ENCODE results near the gene SPTBN1.

The SPTBN1 gene

GRCh38 chr2:54667726-54668650 lies 211.9 kb downstream of the SPTBN1 start:
- H4K20me1 ChIP-seq (ENCODE audit: insufficient read depth, low read length, poor library complexity, severe bottlenecking) = no peaks in the 10 kb centered on the region
- no peaks in the 10 kb centered on the region for H3K9me2 ChIP-seq (replicated peaks; ENCODE audit: low read depth, low read length)
- no peaks in the 10 kb centered on the region for H3K79me2 ChIP-seq (ENCODE audit: insufficient read depth, low read length)
- peaks cover 76% of the 10 kb centered on the region for H3K36me3 ChIP-seq (ENCODE audit: insufficient read depth, low read length)
- no peaks in the 10 kb centered on the region for H3K9me3 ChIP-seq (ENCODE audit: insufficient read depth, low read depth, low read length)
- no peak overlapping the region for H3K4me3 ChIP-seq (ENCODE audit: low read length, poor library complexity, severe bottlenecking)
- TF ChIP-seq EZH2phosphoT487 (IDR thresholded peaks at IDR 0.05; ENCODE audit: borderline replicate concordance) (no peak), CTCF (conservative IDR thresholded peaks at IDR 0.05; ENCODE audit: low read length) (no peak)
- H3K4me1 ChIP-seq (ENCODE audit: insufficient read depth, low read length, poor library complexity, severe bottlenecking) = no peaks in the 10 kb centered on the region
- no peak overlapping the region for H3K9ac ChIP-seq (ENCODE audit: low read depth, low read length, poor library complexity, severe bottlenecking)
- H2AFZ ChIP-seq (ENCODE audit: low read length) = no peak overlapping the region
- H3K27me3 ChIP-seq (ENCODE audit: insufficient read depth, low read length, poor library complexity, severe bottlenecking) = no peaks in the 10 kb centered on the region
- no peaks in the 10 kb centered on the region for H3F3A ChIP-seq (ENCODE audit: low read depth)
- no peak overlapping the region for H3K4me2 ChIP-seq (ENCODE audit: low read depth, low read length, poor library complexity, severe bottlenecking)

- H3K4me1 ChIP-seq (ENCODE audit: insufficient read depth, low read length, poor library complexity, severe bottlenecking) = no peaks in the 10 kb centered on the region
These were observed 212.6 kb downstream of the SPTBN1 start for GRCh38 chr2:54668711-54669110.

GRCh38 chr2:54669677-54670484 lies 213.8 kb downstream of the SPTBN1 start:
- Histone ChIP-seq H3K4me3 (ENCODE audit: low read length, poor library complexity, severe bottlenecking) (no peak overlapping the region), H3K9me2 (replicated peaks; ENCODE audit: low read depth, low read length) (no peaks in the 10 kb centered on the region), H4K20me1 (ENCODE audit: insufficient read depth, low read length, poor library complexity, severe bottlenecking) (no peaks in the 10 kb centered on the region), H3K36me3 (ENCODE audit: insufficient read depth, low read length) (peaks cover 57% of the 10 kb centered on the region), H3K9ac (ENCODE audit: low read depth, low read length, poor library complexity, severe bottlenecking) (no peak overlapping the region), H3K79me2 (ENCODE audit: insufficient read depth, low read length) (no peaks in the 10 kb centered on the region), H3K9me3 (ENCODE audit: insufficient read depth, low read depth, low read length) (no peaks in the 10 kb centered on the region), H3K4me1 (ENCODE audit: insufficient read depth, low read length, poor library complexity, severe bottlenecking) (no peaks in the 10 kb centered on the region), H3F3A (ENCODE audit: low read depth) (no peaks in the 10 kb centered on the region), H2AFZ (ENCODE audit: low read length) (no peak overlapping the region), H3K27me3 (ENCODE audit: insufficient read depth, low read length, poor library complexity, severe bottlenecking) (no peaks in the 10 kb centered on the region), H3K4me2 (ENCODE audit: low read depth, low read length, poor library complexity, severe bottlenecking) (no peak overlapping the region)
- TF ChIP-seq CTCF (conservative IDR thresholded peaks at IDR 0.05; ENCODE audit: low read length) = no peak
- TF ChIP-seq EZH2phosphoT487 (IDR thresholded peaks at IDR 0.05; ENCODE audit: borderline replicate concordance) = no peak

More at GRCh38 chr2:54668711-54669110, 212.6 kb downstream of the SPTBN1 start:
- no peak overlapping the region for H3K9ac ChIP-seq (ENCODE audit: low read depth, low read length, poor library complexity, severe bottlenecking)
- no peak overlapping the region for H3K4me3 ChIP-seq (ENCODE audit: low read length, poor library complexity, severe bottlenecking)
- peaks cover 68% of the 10 kb centered on the region for H3K36me3 ChIP-seq (ENCODE audit: insufficient read depth, low read length)
- H3K9me3 ChIP-seq (ENCODE audit: insufficient read depth, low read depth, low read length) = no peaks in the 10 kb centered on the region
- H3K79me2 ChIP-seq (ENCODE audit: insufficient read depth, low read length) = no peaks in the 10 kb centered on the region
- H3K4me2 ChIP-seq (ENCODE audit: low read depth, low read length, poor library complexity, severe bottlenecking) = no peak overlapping the region
- H3K27me3 ChIP-seq (ENCODE audit: insufficient read depth, low read length, poor library complexity, severe bottlenecking) = no peaks in the 10 kb centered on the region
- H2AFZ ChIP-seq (ENCODE audit: low read length) = no peak overlapping the region
- H3K9me2 ChIP-seq (replicated peaks; ENCODE audit: low read depth, low read length) = no peaks in the 10 kb centered on the region
- no peak for TF ChIP-seq CTCF (conservative IDR thresholded peaks at IDR 0.05; ENCODE audit: low read length)
- no peak for TF ChIP-seq EZH2phosphoT487 (IDR thresholded peaks at IDR 0.05; ENCODE audit: borderline replicate concordance)
- H4K20me1 ChIP-seq (ENCODE audit: insufficient read depth, low read length, poor library complexity, severe bottlenecking) = no peaks in the 10 kb centered on the region
- H3F3A ChIP-seq (ENCODE audit: low read depth) = no peaks in the 10 kb centered on the region
